NCI-H345 (cell line): Measurements from ENCODE around the gene SKIL.

ENCODE experiments used
- DNase-seq: peaks from one replicate; lab custom pipeline; 2025; lab: John Stamatoyannopoulos, UW

Gene SKIL

GRCh38 chr3:170437696-170438407 lies 80.3 kb downstream of the SKIL start:
- no peak for DNase-seq

GRCh38 chr3:170438836-170439235 lies 81.3 kb downstream of the SKIL start:
- DNase-seq = no peak

GRCh38 chr3:170440344-170440743 lies 82.8 kb downstream of the SKIL start:
- no peak for DNase-seq

DNA sequence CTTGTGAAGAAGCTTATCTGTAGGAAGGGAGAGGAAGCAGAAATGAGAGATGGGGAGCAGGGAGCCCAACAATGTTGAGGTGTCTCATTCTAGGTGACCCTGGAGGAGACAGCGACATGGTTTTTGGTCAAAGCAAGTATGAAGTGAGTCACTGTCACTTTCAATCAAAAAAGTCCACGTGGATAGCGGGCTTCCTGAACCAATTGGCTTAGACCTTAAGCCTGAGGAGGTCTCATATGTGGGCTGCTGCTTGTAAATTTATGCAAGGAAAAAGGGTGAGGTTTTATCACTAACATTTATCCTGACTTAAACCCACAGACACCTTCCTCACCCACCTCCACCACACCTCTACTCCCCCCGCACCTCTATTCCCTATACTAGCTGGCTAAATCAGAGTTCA lies 83.9 kb downstream of the SKIL start:
- DNase-seq = no peak

DNA sequence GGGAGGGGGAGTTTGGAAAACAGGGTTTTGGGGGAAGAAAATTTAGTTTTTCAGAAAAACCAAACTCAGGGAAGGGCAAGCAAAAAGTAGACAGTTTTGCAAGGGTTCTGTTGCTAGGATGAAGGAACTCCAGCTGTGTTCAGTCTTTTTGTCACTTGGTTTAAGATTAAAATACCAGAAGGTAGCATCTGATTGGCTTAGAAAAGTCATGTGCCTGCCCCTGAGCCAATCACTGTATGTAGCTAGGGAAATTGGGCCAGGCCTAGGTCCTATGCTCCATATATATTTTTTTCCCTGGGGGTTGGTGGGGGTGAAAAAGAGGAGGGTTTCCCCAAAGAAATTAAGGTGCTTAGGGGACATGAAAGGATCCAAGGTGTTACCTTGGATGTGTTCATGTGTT lies 85.4 kb downstream of the SKIL start:
- DNase-seq = no peak

GRCh38 chr3:170443457-170443856 lies 85.9 kb downstream of the SKIL start:
- DNase-seq = no peak
